Measurements from ENCODE around the gene FAM83G.
A peak's percentile ranks its signal among the peaks of the same experiment; 100 is the strongest.
"Not testable (repeated sequence)": the region's sequence is repeated elsewhere in the genome, so short reads cannot be mapped to it uniquely, and the experiment has no call there.

FAM83G gene

DNA sequence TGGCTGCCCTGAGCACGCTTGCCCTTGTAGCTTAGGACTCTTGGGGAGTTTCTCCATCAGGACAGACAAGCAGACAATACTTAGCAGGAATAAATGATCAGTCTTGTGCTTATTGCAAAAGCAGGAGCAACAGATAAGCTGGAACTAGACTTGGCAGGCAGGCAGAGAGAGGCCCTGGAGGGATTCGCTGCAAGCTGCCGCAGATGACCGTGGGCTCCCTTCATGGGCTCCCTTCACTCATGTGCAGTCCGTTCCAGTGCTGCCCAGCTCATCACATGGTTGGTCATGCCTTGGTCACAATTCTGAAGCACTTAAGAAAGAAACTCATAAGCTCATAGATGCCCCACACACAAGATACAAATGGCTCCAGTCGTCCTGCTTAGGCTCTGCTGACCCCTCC is 55.0 kb downstream of the FAM83G start:
- no peak for DNase-seq

DNA sequence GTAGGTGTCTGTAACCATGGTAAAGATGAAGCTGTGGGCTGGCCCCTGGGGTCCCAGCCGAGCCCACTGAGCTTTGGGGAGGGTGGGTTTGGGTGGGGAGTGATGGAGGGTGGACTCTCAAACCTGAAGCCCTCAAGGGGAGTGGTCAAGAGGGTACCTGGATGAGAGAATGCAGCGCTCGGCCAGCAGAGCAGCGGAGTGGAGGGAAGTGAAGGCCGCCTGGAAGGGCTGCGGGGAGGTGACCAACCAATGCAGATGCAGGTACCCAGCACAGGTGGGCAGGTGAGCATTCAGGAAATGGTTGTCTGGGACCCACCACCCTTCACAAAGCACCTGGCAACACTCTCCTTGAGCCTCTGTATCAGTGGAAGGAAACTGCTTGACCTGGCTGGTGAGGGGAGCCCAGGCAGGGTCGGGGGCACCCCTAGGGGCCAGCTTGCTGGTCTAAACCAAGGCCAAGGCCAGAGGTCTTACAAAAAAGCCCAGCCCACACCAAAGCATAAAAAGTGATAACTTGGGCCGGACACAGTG is 56.0 kb downstream of the FAM83G start:
- no peak for DNase-seq

DNA sequence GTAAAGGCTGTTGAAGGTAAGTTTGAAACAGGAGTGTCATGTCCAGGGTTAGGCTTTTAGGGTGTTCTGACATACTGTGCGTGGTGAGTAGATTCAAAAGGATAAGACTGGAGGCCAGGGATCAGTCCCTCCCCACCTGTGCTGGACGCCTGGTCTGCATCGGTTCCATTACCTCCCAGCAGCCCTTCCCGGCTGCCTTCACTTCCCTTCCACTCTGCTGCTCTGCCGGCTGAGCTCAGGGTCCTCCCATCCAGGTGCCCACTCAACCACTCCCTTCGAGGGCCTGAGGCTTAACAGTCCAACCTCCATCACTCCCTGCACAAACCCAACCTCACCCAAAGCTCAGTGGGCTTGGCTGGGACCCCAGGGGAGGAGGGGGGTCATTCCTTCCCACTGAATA is 56.7 kb downstream of the FAM83G start:
- no peak for DNase-seq

DNA sequence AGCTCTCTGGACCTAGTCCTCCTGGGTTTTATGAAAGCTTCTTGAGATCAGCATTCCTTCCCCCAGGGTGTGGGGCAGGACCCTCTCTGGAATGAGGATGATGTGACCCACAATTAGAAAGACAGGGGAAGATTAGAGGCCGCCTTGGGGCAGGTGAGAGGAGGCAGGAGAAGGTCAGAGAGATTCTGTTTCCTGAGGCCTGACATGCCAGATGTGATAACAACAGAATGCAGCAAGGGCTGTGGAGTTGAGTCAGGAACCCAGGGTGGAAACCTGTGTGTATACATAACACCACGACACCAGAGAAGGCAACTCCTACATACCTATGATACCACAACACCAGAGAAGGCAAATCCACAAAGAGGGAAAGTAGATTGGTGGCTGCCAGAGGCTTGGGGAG is 58.0 kb downstream of the FAM83G start:
- DNase-seq, result no peak

DNA sequence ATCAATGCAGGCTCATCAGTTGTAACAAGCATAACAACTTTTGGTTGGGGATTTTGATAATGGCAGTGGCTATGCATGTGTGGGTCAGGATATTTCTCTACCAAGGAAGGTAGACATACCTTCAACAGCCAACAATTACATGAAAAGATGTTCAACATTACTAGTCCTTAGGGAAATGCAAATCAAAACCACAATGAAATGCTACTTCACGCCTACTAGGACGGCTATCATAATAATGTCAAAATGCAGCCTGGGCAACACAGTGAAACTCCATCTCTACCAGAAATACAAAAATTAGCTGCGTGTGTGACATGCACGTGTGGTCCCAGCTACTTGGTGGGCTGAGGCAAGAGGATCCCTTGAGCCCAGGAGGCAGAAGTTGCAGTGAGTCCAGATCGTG is 59.9 kb downstream of the FAM83G start:
- DNase-seq, result no peak

DNA sequence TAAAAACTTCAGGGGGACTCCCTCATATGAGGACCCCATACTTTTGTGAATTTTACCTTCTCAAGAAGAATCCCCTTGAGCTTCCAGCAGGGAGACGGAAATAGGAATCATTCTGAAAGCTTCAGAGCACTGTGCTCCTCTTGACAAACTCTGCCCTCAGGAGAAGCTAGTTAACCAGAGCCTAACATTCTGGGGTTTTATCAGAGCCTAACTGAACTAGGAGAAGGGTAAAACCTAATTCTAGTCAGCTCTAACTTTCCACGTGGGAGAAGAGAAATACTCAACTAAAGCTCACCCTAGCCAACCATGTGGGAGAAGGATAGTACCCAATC is 65.9 kb downstream of the FAM83G start:
- DNase-seq, result no peak

DNA sequence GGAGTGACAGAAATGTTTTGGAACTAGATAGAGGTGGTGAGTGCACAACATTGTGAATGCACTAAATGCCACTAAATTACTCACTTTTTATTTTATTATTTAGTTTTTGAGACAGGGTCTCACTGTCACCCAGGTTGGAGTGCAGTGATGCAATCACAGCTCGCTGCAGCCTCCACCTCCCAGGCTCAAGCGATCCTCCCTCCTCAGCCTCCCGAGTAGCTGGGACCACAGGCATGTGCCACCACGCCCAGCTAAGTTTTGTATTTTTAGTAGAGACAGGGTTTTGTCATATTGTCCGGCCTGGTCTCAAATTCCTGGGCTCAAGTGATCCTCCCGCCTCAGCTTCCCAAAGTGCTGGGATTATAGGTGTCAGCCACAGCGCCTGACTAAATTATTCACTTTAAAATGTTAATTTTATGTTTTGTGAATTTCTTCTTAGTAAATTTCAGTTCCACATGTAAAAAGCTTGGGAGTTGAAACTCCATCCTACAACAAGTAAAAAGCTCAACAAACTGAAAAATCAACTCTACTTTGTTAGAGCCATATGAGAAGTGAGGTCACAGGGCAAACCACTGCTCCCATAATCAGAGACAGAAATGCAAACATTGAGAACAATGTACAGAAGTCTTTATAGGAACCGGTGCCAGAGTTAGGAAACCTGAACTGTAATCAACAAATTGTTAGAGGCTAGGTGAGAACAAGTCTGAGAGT is 66.4 kb downstream of the FAM83G start:
- no peak for DNase-seq

DNA sequence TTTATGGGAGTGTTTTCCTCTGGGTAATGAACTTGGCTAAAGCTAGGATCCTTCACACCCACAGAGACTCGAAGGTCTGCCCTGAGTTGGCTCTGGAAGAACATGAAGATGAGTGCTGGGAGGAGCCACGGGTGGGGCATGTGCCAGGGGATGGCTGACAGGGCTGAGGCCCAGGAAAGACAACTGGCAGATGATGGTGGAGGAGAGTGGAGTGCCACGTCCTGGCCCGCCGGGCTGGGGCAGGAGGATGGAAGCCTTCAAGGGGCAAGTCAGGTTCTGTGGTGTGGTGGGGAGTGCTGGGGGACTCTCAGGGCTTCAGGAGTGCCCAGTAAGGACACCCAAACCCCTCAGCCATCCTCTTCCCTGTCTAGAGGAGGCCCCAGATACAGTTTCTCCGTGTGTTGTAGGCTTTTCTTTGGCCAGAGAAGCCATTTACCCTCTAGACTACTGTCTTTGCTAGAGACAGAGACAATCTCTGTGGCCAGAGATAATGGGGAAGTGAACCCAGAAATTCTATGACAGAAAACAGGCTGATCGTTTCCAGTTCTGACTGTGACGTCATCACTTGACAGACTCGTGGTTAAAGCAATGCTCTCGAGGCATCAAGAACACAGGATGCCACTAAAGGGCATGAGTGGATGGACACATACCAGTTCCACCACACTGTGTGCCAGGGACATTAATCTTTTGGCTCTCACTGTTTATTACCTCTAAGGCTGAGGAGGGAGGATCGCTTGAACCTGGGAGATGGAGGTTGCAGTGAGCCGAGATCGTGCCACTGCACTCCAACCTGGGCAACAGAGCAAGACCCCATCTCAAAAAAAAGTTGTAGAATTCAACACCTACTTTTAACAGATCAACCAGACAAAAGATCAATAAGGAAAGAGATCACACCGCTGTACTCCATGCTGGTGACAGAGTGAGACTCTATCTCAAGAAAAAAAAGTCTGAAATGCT is 71.2 kb downstream of the FAM83G start:
- DNase-seq, result peak; percentile 43

DNA sequence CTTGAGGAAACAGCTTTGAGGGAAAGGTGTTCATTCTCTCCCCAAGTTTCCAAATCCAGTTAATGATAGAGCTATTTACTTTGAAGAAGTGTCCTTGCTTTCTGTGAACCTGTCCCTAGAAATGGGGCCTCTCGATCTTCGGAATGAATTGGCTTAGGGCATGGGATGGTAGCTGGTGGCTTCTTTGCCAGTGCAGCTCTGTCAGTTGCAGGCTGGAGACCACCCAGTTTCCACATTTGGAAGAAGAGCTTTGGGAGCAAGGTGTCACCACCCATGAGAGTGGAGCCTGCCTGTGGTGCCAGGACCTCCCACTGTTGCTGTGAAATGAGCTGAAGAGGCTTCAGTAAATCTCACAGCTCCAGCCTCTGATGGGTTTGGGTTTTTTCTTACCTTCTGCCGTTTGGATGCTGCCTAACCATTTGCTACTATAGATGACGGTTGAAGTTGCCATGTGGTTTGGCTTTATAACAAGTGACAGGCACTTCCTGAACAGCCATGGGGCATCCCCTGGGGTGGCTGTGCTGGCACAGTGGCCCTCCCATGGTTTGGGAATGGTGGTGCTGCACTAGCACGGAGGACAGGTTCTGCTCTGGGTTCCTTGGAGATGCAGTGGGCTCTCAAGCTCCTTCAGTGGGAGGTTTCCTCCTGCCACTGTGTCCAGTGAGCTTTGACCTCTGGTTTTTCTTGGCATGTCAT is 72.1 kb downstream of the FAM83G start:
- peak; percentile 18 for DNase-seq

DNA sequence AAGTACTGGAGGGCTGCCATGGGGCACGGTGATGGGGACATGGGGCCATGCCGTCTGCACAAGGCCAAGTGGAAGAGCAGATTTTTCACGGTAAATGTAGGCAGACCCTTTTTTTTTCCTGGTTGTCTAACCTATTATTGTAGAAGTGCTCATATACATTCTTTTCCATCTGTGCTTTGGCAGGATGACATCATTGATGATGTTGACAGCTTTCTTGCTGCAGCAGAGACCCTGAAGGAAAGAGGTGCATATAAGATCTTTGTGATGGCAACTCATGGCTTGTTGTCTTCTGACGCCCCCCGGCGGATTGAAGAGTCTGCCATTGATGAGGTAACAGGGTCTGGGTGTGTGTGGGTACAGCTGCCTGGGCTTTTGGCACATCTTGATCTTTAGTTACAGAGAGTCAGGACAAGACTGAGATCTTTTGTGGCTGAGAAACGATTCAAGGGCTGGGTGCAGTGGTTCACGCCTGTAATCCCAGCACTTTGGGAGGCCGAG is 75.9 kb downstream of the FAM83G start:
- DNase-seq, result peak; percentile 15

DNA sequence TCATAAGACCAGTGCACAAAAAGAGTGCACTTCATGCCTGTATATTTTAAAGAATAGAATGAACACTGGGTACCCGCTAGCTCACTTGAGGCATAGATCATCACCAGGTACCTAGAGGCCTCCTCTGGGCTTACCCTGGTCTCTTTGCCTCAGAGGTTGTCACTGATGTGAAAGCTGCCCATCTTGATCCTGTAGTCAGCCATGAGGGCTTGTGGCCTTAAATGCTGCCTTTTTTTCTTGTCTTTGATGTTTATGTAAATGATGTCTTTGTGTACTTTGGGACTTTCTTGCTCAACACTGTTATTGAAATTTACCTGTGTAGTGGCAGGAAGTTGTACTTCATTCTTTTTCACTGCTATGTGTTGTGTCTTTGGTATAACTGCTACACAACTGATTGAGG is 79.4 kb downstream of the FAM83G start:
- DNase-seq, result no peak

DNA sequence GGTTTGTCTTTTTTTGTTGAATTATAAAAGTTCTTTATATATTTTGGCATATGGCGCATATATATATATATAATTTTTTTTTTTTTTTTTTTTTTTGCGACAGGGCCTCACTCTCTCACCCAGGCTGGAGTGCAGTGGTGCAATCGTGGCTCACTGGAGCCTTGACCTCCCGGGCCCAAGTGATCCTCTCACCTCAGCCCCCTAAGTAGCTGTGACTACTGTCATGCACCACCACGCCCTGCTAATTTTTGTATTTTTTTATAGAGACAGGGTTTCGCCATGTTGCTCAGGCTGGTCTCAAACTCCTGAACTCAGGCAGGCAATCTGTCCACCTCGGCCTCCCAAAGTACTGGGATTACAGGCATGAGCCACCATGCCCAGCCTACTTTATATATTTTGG is 82.0 kb downstream of the FAM83G start:
- DNase-seq, result not testable (repeated sequence)

DNA sequence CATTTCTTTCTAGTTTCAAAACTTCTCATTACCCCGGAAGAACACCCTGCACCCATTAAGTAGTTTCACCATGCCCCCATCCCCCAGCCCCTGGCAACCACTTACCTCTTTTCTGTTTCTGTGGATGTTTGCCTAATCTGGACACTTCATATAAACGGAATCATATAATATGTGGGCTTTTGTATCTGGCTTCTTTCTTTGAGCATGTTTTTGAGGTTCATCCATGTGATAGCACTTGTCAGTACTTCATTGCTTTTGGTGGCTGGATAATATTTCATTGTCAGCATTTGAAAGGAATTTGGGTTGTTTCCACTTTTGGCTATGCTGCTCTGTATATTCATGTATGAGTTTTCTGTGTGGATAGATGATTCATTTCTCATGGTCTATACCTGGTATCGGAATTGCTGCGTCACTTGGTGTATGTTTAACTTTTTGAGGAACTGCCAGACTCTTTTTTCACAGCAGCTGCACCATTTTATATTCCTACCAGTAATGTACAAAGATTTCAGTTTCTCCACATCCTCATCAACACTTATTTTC is 82.6 kb downstream of the FAM83G start:
- peak; percentile 79 for DNase-seq

DNA sequence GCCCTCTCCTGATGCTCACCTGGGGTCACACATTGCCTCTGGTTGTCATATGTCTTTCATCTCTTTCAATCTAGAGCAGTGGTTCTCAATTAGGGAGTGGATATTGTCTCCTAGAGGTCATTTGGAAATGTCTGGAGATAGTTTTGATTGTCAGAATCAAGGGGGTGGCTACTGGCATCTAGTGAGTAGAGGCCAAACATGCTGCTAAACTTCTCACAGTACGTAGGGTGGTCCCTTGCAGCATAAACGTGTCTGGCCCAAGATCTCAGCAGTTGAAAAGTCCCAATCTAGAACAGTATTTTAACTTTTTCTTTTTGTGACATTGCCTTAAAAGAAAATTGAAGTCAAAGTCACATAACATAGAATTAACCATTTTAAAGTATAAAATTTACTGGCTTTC is 83.1 kb downstream of the FAM83G start:
- DNase-seq, result no peak

DNA sequence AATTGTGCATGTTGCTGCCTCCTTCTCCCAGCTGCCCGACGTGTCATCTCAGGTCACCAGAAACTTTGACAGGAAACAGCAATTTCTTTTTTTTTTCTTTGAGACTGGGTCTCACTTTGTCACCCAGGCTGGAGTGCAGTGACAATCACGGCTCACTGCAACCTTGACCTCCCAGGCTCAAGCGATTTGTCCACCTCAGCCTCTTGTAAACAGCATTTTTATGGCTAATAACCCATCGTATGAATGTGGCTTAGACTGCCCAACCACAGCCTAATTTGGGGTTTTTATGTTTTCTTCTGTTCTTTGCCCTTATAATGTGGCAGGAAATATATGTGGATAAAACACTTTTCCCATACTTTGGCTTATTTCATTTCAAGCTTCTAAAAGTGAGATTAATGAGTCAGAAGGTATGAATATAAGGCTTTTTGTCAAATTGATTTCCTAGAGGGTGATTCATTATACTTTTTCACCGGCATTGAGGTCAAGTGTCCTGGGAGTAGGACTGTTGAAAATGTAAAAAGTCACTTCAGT is 83.6 kb downstream of the FAM83G start:
- DNase-seq, result peak; percentile 49

DNA sequence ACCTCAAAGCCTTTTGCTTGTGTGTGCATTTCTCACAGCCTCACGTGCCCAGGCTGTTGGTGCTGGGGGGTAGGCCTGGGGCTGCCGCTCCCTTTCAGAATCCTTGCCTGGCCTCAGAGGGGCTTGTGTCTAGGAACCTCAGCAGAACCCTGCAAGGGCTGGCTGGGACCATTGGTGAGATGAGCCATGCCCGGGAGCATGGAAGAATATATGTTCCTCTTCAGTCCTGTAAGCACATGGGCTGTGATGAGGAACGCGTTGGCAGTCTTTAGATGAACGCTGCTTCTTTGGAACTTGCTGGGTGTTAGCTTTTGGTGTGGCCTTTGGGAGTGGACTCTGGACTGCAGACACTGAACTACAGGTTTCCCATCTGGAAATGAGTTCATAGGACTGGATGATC is 84.6 kb downstream of the FAM83G start:
- no peak for DNase-seq
